ENCODE measurements around the gene TMEM44.
A peak's percentile ranks its signal among the peaks of the same experiment; 100 is the strongest.

TMEM44 gene

GRCh38 chr3:194577986-194578905 is 55.0 kb downstream of the TMEM44 start:
- ATAC-seq, result peak; percentile 78 to 87

GRCh38 chr3:194575484-194576210 is 57.6 kb downstream of the TMEM44 start:
- ATAC-seq, result no peak

GRCh38 chr3:194574639-194575483 is 58.4 kb downstream of the TMEM44 start:
- ATAC-seq, result no peak

- peak; percentile 80 to 84 for ATAC-seq
Measured at GRCh38 chr3:194573680-194574437, 59.4 kb downstream of the TMEM44 start.

GRCh38 chr3:194572944-194573491 is 60.2 kb downstream of the TMEM44 start:
- ATAC-seq, result no peak

- no peak for ATAC-seq
Measured at GRCh38 chr3:194572143-194572789, 61.0 kb downstream of the TMEM44 start.

- no peak for ATAC-seq
Measured at GRCh38 chr3:194571491-194572142, 61.6 kb downstream of the TMEM44 start.

GRCh38 chr3:194570898-194571297 is 62.3 kb downstream of the TMEM44 start:
- ATAC-seq, result no peak

GRCh38 chr3:194570235-194570634 is 63.0 kb downstream of the TMEM44 start:
- no peak for ATAC-seq

- ATAC-seq, result no peak
Measured at GRCh38 chr3:194569252-194569651, 64.0 kb downstream of the TMEM44 start.

- no peak for ATAC-seq
Measured at GRCh38 chr3:194565597-194566190, 67.5 kb downstream of the TMEM44 start.

- no peak for ATAC-seq
Measured at GRCh38 chr3:194562986-194563385, 70.2 kb downstream of the TMEM44 start.

- ATAC-seq, result peak; percentile 64 to 65
Measured at GRCh38 chr3:194561306-194561974, 71.8 kb downstream of the TMEM44 start.

- ATAC-seq, result no peak
Measured at GRCh38 chr3:194560047-194560446, 73.2 kb downstream of the TMEM44 start.

GRCh38 chr3:194559530-194559929 is 73.7 kb downstream of the TMEM44 start:
- ATAC-seq, result no peak

GRCh38 chr3:194556086-194557056 is 76.8 kb downstream of the TMEM44 start:
- ATAC-seq, result peak; percentile 55 to 63

GRCh38 chr3:194555175-194556062 is 77.8 kb downstream of the TMEM44 start:
- no peak for ATAC-seq
